Testis (tissue), 2 donors: ENCODE results near the gene ACYP1.

Experiments used
- POLR2A ChIP-seq: fragments of 450-650 bp; IDR thresholded peaks from one replicate; pipeline ENCODE4 v1.6.1; 2017; ENCODE audit warnings: antibody characterized with exemption, mild to moderate bottlenecking, moderate library complexity
- TF ChIP-seq, protein P1 (sequence below), 3 experiments: fragments of 450-650 bp in 2 of 3; fragments of 200-600 bp in 1 of 3; sonication (generic) in 1 of 3; IDR thresholded peaks; one replicate each; pipeline ENCODE4 v1.5.1; 2016 to 2019; ENCODE audit warnings: antibody characterized with exemption in 3 of 3, mild to moderate bottlenecking in 2 of 3, moderate library complexity in 1 of 3

DNA sequence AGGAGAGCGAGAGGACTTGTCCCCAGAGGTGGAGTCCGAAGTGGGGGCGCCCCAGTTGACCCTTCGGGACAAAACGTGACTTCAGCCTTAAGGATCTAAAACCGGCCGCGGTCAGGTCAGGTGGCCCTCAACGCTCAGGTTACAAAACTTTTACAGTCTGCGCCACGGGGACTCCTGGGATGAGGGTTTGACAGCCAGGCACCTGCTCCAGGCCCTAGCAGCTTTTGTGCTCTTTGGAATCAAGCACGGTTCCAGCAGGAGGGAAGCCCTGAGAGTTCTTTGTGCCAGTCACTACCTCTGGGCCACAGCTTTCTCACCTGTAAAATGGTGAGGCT lies 6.0 kb upstream of the ACYP1 start:
- TF ChIP-seq POLR2A, result no peak
- TF ChIP-seq, protein P1, sequence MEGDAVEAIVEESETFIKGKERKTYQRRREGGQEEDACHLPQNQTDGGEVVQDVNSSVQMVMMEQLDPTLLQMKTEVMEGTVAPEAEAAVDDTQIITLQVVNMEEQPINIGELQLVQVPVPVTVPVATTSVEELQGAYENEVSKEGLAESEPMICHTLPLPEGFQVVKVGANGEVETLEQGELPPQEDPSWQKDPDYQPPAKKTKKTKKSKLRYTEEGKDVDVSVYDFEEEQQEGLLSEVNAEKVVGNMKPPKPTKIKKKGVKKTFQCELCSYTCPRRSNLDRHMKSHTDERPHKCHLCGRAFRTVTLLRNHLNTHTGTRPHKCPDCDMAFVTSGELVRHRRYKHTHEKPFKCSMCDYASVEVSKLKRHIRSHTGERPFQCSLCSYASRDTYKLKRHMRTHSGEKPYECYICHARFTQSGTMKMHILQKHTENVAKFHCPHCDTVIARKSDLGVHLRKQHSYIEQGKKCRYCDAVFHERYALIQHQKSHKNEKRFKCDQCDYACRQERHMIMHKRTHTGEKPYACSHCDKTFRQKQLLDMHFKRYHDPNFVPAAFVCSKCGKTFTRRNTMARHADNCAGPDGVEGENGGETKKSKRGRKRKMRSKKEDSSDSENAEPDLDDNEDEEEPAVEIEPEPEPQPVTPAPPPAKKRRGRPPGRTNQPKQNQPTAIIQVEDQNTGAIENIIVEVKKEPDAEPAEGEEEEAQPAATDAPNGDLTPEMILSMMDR (IDR thresholded peaks at IDR 0.05), result no peak
